SK-N-SH (cell line): Measurements from ENCODE around the gene WDR7. TPM values are rescaled to one million over a fixed set of nuclear protein-coding genes. Genes with fewer than 3 reads are reported as not detected.

Experiments used
- CTCF ChIA-PET: fragments of 300-600, 350-600 bp; formaldehyde crosslinking; extraction: SDS; loops from one replicate; lab custom pipeline; 2021; lab: Yijun Ruan, JAX
- POLR2A ChIA-PET: fragments of 350-600 bp; sonication (Branson Sonifier 250); formaldehyde crosslinking; extraction: SDS; loops from one replicate; lab custom pipeline; 2020; ENCODE audit warnings: antibody characterized with exemption, inconsistent platforms; lab: Yijun Ruan, JAX
- DNase-seq: peaks from one replicate; pipeline ENCODE4 v3.0.0; 2012
- H2AFZ ChIP-seq: fragments of 200-600 bp; sonication (generic); 2 replicates; pipeline ENCODE4 v1.8.1; 2016; ENCODE audit warnings: antibody characterized with exemption, mild to moderate bottlenecking, low read depth
- H3F3A ChIP-seq: fragments of 200-600 bp; sonication (generic); replicated peaks from 2 replicates; pipeline ENCODE3; 2016; ENCODE audit warnings: antibody characterized with exemption, mild to moderate bottlenecking; ENCODE audit not compliant: insufficient read depth
- H3K27ac ChIP-seq, 2 experiments: fragments of 200-500 bp in 1 of 2; fragments of 200-600 bp in 1 of 2; sonication (Bioruptor generic) in 1 of 2; sonication (generic), shearing (Covaris generic) in 1 of 2; 2 replicates each; pipeline versions ENCODE4 v1.5.1 to v1.6.1; 2014 to 2016; ENCODE audit warnings: low read depth in 2 of 2, inconsistent platforms in 1 of 2, low read length in 1 of 2, mild to moderate bottlenecking in 1 of 2, mixed read lengths in 1 of 2
- H3K27me3 ChIP-seq: fragments of 200-600 bp; sonication (generic), shearing (Covaris generic); 2 replicates; pipeline ENCODE4 v1.6.1; 2016; ENCODE audit warnings: mixed run types; ENCODE audit not compliant: insufficient read depth
- H3K36me3 ChIP-seq, 2 experiments: fragments of 200-500 bp in 1 of 2; fragments of 200-600 bp in 1 of 2; sonication (Bioruptor generic) in 1 of 2; sonication (generic) in 1 of 2; replicated peaks in 1 of 2; 2 replicates each; pipeline versions ENCODE3 to v1.5.1; 2014 to 2016; ENCODE audit warnings: low read length in 1 of 2, mild to moderate bottlenecking in 1 of 2; ENCODE audit not compliant: insufficient read depth in 2 of 2, control insufficient read depth in 1 of 2
- H3K4me1 ChIP-seq, 2 experiments: fragments of 200-500 bp in 1 of 2; fragments of 200-600 bp in 1 of 2; sonication (Bioruptor generic) in 1 of 2; sonication (generic), shearing (Covaris generic) in 1 of 2; 2 replicates each; pipeline versions ENCODE4 v1.5.1 to v1.6.1; 2014 to 2016; ENCODE audit warnings: low read depth in 1 of 2, low read length in 1 of 2, mixed run types in 1 of 2; ENCODE audit not compliant: insufficient read depth in 2 of 2, control insufficient read depth in 1 of 2
- H3K4me2 ChIP-seq: fragments of 200-600 bp; sonication (generic), shearing (Covaris generic); 2 replicates; pipeline ENCODE4 v1.6.1; 2017; ENCODE audit warnings: mixed run types
- H3K4me3 ChIP-seq, 2 experiments: fragments of 200-500 bp in 1 of 2; fragments of 200-600 bp in 1 of 2; sonication (Bioruptor generic) in 1 of 2; sonication (generic), shearing (Covaris generic) in 1 of 2; 2 replicates each; pipeline versions ENCODE4 v1.5.1 to v1.8.1; 2014 to 2016; ENCODE audit warnings: low read depth in 2 of 2, inconsistent platforms in 1 of 2, low read length in 1 of 2, mild to moderate bottlenecking in 1 of 2, mixed read lengths in 1 of 2, moderate library complexity in 1 of 2
- H3K79me2 ChIP-seq: fragments of 200-600 bp; sonication (generic); 2 replicates; pipeline ENCODE4 v1.8.1; 2017; ENCODE audit warnings: mild to moderate bottlenecking; ENCODE audit not compliant: insufficient read depth
- H3K9ac ChIP-seq: fragments of 200-600 bp; sonication (generic); 2 replicates; pipeline ENCODE4 v1.6.1; 2017; ENCODE audit warnings: mixed run types
- H3K9me2 ChIP-seq: fragments of 200-600 bp; sonication (generic); 2 replicates; pipeline ENCODE4 v1.6.1; 2017; ENCODE audit warnings: mixed run types
- H3K9me3 ChIP-seq: fragments of 200-600 bp; sonication (generic); 2 replicates; pipeline ENCODE4 v1.6.1; 2017; ENCODE audit warnings: mixed run types, mild to moderate bottlenecking, moderate library complexity
- H4K20me1 ChIP-seq: fragments of 200-600 bp; sonication (generic); 2 replicates; pipeline ENCODE4 v1.6.1; 2017; ENCODE audit warnings: mild to moderate bottlenecking, mixed run types; ENCODE audit not compliant: insufficient read depth
- ELF1 ChIP-seq: IDR thresholded peaks from 2 replicates; pipeline ENCODE4 v1.4.0; 2012
- EP300 ChIP-seq, 2 experiments: IDR thresholded peaks; 2 replicates each; pipeline versions ENCODE4 v1.4.0 to v1.6.1; 2012; ENCODE audit warnings: borderline replicate concordance in 1 of 2, low read depth in 1 of 2, low read length in 1 of 2
- GABPA ChIP-seq: IDR thresholded peaks from 2 replicates; pipeline ENCODE4 v1.4.0; 2012; ENCODE audit warnings: low read depth, mild to moderate bottlenecking
- JUND ChIP-seq: IDR thresholded peaks from 2 replicates; pipeline ENCODE4 v1.4.0; 2012
- NFIC ChIP-seq: IDR thresholded peaks from 2 replicates; pipeline ENCODE4 v1.4.0; 2012; ENCODE audit warnings: borderline replicate concordance
- NRF1 ChIP-seq: IDR thresholded peaks from 2 replicates; pipeline ENCODE4 v1.6.1; 2012; ENCODE audit warnings: low read depth, mild to moderate bottlenecking, low read length
- RAD21 ChIP-seq: IDR thresholded peaks from 2 replicates; pipeline ENCODE4 v1.6.1; 2012; ENCODE audit warnings: mild to moderate bottlenecking, low read length
- RXRA ChIP-seq: IDR thresholded peaks from 2 replicates; pipeline ENCODE4 v1.4.0; 2012; ENCODE audit warnings: low read depth, mild to moderate bottlenecking, borderline replicate concordance
- TAF1 ChIP-seq: IDR thresholded peaks from 2 replicates; pipeline ENCODE4 v1.6.1; 2012; ENCODE audit warnings: low read depth, mild to moderate bottlenecking, low read length, moderate library complexity, borderline replicate concordance
- TCF12 ChIP-seq: IDR thresholded peaks from 2 replicates; pipeline ENCODE4 v1.4.0; 2012
- WGBS: methylation state at CpG from one replicate; pipeline ENCODE4 v1.1.6; 2017; ENCODE audit warnings: low lambda C conversion rate; 5-methylcytosine and 5-hydroxymethylcytosine counted together
- polyA plus RNA-seq, 3 experiments: library from polyadenylated mRNA; depleted of rRNA; stranded (reverse); fragments of >200 nt; gene quantifications; 2 replicates each; pipeline ENCODE4 v1.2.3, GENCODE V29; 2012
- TF ChIP-seq, protein P1 (sequence below): IDR thresholded peaks from 2 replicates; pipeline ENCODE4 v1.6.1; 2012; ENCODE audit warnings: mild to moderate bottlenecking, low read depth, low read length, moderate library complexity
- TF ChIP-seq, protein P2 (sequence below): fragments of 150-350 bp; IDR thresholded peaks from 2 replicates; pipeline ENCODE4 v1.6.1; 2016; ENCODE audit warnings: mild to moderate bottlenecking, low read depth, low read length
- TF ChIP-seq, protein P3 (sequence below): fragments of 150-350 bp; IDR thresholded peaks from 2 replicates; pipeline ENCODE4 v1.6.1; 2017; ENCODE audit warnings: antibody characterized with exemption, low read length, low read depth, borderline replicate concordance
- TF ChIP-seq, protein P4 (sequence below): IDR thresholded peaks from 2 replicates; pipeline ENCODE4 v1.4.0; 2012; ENCODE audit warnings: low read depth, borderline replicate concordance
- TF ChIP-seq, protein P5 (sequence below): IDR thresholded peaks from 2 replicates; pipeline ENCODE4; 2012

The WDR7 gene
- polyA plus RNA-seq, 1 of the 3 experiments (the other 2 are of a cell fraction) = 4.1 TPM

DNA sequence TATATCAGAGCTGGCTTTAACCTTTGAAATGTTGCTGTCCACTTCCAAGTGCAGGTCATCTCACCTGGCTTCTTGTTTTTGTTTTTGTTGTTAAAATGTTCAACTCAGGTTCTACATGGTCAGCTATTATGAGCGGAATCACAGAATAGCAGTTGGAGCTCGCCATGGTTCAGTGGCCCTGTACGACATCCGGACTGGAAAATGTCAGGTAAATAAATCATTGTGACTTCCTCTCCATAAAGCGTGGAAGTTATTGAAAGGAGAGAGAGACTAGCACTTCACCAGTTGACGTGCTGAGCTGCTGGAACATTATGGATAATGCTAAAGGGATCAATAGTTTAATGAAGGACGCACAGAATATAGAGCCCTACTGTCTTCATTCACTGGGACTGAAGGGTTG, 311.2 kb downstream of the WDR7 start (continued):
- TF ChIP-seq, protein P1, sequence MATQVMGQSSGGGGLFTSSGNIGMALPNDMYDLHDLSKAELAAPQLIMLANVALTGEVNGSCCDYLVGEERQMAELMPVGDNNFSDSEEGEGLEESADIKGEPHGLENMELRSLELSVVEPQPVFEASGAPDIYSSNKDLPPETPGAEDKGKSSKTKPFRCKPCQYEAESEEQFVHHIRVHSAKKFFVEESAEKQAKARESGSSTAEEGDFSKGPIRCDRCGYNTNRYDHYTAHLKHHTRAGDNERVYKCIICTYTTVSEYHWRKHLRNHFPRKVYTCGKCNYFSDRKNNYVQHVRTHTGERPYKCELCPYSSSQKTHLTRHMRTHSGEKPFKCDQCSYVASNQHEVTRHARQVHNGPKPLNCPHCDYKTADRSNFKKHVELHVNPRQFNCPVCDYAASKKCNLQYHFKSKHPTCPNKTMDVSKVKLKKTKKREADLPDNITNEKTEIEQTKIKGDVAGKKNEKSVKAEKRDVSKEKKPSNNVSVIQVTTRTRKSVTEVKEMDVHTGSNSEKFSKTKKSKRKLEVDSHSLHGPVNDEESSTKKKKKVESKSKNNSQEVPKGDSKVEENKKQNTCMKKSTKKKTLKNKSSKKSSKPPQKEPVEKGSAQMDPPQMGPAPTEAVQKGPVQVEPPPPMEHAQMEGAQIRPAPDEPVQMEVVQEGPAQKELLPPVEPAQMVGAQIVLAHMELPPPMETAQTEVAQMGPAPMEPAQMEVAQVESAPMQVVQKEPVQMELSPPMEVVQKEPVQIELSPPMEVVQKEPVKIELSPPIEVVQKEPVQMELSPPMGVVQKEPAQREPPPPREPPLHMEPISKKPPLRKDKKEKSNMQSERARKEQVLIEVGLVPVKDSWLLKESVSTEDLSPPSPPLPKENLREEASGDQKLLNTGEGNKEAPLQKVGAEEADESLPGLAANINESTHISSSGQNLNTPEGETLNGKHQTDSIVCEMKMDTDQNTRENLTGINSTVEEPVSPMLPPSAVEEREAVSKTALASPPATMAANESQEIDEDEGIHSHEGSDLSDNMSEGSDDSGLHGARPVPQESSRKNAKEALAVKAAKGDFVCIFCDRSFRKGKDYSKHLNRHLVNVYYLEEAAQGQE = no peak
- TF ChIP-seq, protein P2, sequence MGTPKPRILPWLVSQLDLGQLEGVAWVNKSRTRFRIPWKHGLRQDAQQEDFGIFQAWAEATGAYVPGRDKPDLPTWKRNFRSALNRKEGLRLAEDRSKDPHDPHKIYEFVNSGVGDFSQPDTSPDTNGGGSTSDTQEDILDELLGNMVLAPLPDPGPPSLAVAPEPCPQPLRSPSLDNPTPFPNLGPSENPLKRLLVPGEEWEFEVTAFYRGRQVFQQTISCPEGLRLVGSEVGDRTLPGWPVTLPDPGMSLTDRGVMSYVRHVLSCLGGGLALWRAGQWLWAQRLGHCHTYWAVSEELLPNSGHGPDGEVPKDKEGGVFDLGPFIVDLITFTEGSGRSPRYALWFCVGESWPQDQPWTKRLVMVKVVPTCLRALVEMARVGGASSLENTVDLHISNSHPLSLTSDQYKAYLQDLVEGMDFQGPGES = no peak
- no peak for TF ChIP-seq NFIC
- TF ChIP-seq, protein P3, sequence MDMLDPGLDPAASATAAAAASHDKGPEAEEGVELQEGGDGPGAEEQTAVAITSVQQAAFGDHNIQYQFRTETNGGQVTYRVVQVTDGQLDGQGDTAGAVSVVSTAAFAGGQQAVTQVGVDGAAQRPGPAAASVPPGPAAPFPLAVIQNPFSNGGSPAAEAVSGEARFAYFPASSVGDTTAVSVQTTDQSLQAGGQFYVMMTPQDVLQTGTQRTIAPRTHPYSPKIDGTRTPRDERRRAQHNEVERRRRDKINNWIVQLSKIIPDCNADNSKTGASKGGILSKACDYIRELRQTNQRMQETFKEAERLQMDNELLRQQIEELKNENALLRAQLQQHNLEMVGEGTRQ = no peak
- no peak for TF ChIP-seq TAF1
- no peak for TF ChIP-seq RXRA
- TF ChIP-seq NRF1 = no peak
- TF ChIP-seq, all 33 proteins: peak for 0

DNA sequence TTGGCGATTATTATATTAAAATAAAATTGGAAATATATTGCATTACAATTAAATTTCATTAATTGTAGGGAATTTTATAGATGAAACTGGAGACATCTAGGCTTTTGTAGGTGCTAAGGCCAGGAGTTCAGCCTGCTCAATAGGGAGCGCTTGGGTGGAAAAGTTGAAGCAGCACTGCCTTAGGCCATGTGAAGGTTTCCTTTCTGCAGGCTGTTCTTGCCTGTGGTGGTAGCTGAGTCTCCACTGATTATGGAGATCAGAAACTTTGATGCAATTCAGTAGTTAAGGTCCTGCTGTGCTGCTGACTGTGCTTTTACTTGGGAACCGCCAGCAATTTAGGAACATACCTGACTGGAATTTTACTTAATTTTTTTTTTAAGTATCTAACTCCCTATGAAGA, 315.9 kb downstream of the WDR7 start:
- Histone ChIP-seq H3F3A (no peaks in the 10 kb centered on the region), H3K79me2 (no peaks in the 10 kb centered on the region), H3K4me3 (no peak overlapping the region), H3K9me2 (no peaks in the 10 kb centered on the region), H3K27ac (no peak overlapping the region), H3K36me3 (peaks cover 0 to 4% of the 10 kb centered on the region in 2 experiments), H3K4me2 (no peak overlapping the region), H3K4me1 (no peaks in the 10 kb centered on the region), H3K27me3 (no peaks in the 10 kb centered on the region), H2AFZ (no peak overlapping the region), H4K20me1 (no peaks in the 10 kb centered on the region), H3K9ac (no peak overlapping the region), H3K9me3 (no peaks in the 10 kb centered on the region)
- WGBS = 99% methylated on average over 3 of the region's 3 CpGs
- TF ChIP-seq, protein P4, sequence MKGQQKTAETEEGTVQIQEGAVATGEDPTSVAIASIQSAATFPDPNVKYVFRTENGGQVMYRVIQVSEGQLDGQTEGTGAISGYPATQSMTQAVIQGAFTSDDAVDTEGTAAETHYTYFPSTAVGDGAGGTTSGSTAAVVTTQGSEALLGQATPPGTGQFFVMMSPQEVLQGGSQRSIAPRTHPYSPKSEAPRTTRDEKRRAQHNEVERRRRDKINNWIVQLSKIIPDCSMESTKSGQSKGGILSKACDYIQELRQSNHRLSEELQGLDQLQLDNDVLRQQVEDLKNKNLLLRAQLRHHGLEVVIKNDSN = no peak
- no peak for TF ChIP-seq JUND
- TF ChIP-seq NFIC = no peak
- no peak for TF ChIP-seq EP300 (IDR thresholded peaks at IDR 0.05; ENCODE audit: borderline replicate concordance in 1 of 2, low read depth in 1 of 2, low read length in 1 of 2)
- TF ChIP-seq, protein P5, sequence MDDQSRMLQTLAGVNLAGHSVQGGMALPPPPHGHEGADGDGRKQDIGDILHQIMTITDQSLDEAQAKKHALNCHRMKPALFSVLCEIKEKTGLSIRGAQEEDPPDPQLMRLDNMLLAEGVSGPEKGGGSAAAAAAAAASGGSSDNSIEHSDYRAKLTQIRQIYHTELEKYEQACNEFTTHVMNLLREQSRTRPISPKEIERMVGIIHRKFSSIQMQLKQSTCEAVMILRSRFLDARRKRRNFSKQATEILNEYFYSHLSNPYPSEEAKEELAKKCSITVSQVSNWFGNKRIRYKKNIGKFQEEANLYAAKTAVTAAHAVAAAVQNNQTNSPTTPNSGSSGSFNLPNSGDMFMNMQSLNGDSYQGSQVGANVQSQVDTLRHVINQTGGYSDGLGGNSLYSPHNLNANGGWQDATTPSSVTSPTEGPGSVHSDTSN = no peak
- TF ChIP-seq, protein P3 = no peak
- TF ChIP-seq ELF1 = no peak
- TF ChIP-seq RAD21 = no peak
- TF ChIP-seq GABPA = no peak
- TF ChIP-seq TCF12 = no peak
- TF ChIP-seq, protein P1 = no peak
- DNase-seq = no peak
- POLR2A ChIA-PET = no interaction called here
- CTCF ChIA-PET = no interaction called here
